T47D (cell line): ENCODE measurements around the gene SMG1.
"Not testable (repeated sequence)": the region's sequence is repeated elsewhere in the genome, so short reads cannot be mapped to it uniquely, and the experiment has no call there.

ENCODE experiments used
- DNase-seq, 2 experiments: peaks; one replicate each; pipeline versions ENCODE4 v3.0.0 to v3.0.0-alpha.2; 2011 to 2012; ENCODE audit warnings: low read depth in 1 of 2, low spot score in 1 of 2
- JUND ChIP-seq: IDR thresholded peaks from 2 replicates; pipeline ENCODE4 v1.6.1; 2012; ENCODE audit warnings: low read depth
- in situ Hi-C: cut with HindIII; loops from 2 replicates; pipeline ENCODE4 v1.10.0; 2016; ENCODE audit warnings: low sequenced_read_pairs, low pct_unique_long_range_greater_than_20kb

Gene SMG1

GRCh38 chr16:18902778-18903177 lies 23.4 kb downstream of the SMG1 start:
- DNase-seq, in situ Hi-C loops: not testable (repeated sequence)

- in situ Hi-C loops, DNase-seq: not testable (repeated sequence)
Measured at GRCh38 chr16:18902044-18902443, 24.2 kb downstream of the SMG1 start.

- DNase-seq, in situ Hi-C loops: not testable (repeated sequence)
Measured at GRCh38 chr16:18901194-18901593, 25.0 kb downstream of the SMG1 start.

GRCh38 chr16:18884456-18884855 lies 41.8 kb downstream of the SMG1 start:
- in situ Hi-C loops, DNase-seq: not testable (repeated sequence)

GRCh38 chr16:18877734-18878133 lies 48.5 kb downstream of the SMG1 start:
- DNase-seq, in situ Hi-C loops: not testable (repeated sequence)

- DNase-seq, in situ Hi-C loops: not testable (repeated sequence)
Measured at GRCh38 chr16:18877259-18877658, 48.9 kb downstream of the SMG1 start.

- in situ Hi-C loops, DNase-seq: not testable (repeated sequence)
Measured at GRCh38 chr16:18876301-18876700, 49.9 kb downstream of the SMG1 start.

- DNase-seq, in situ Hi-C loops: not testable (repeated sequence)
Measured at GRCh38 chr16:18869043-18869771, 57.0 kb downstream of the SMG1 start.

GRCh38 chr16:18866277-18866823 lies 59.9 kb downstream of the SMG1 start:
- in situ Hi-C loops, DNase-seq: not testable (repeated sequence)

- in situ Hi-C loops, DNase-seq: not testable (repeated sequence)
Measured at GRCh38 chr16:18862891-18863290, 63.3 kb downstream of the SMG1 start.

GRCh38 chr16:18855196-18855595 lies 71.0 kb downstream of the SMG1 start:
- no peak for DNase-seq
- no peak for TF ChIP-seq JUND
- in situ Hi-C loops, result no loop called here

GRCh38 chr16:18853694-18854093 lies 72.5 kb downstream of the SMG1 start:
- no peak for TF ChIP-seq JUND
- in situ Hi-C loops, result no loop called here
- DNase-seq, result no peak

- in situ Hi-C loops, result no loop called here
- no peak for TF ChIP-seq JUND
- DNase-seq, result no peak
Measured at GRCh38 chr16:18852647-18853046, 73.6 kb downstream of the SMG1 start.

GRCh38 chr16:18846416-18846815 lies 79.8 kb downstream of the SMG1 start:
- no peak for DNase-seq
- in situ Hi-C loops, result no loop called here
- no peak for TF ChIP-seq JUND
